ENCODE measurements around the gene PFDN1.
A peak's percentile ranks its signal among the peaks of the same experiment; 100 is the strongest.
"Not testable (repeated sequence)": the region's sequence is repeated elsewhere in the genome, so short reads cannot be mapped to it uniquely, and the experiment has no call there.

The PFDN1 gene, protein sequence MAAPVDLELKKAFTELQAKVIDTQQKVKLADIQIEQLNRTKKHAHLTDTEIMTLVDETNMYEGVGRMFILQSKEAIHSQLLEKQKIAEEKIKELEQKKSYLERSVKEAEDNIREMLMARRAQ

DNA sequence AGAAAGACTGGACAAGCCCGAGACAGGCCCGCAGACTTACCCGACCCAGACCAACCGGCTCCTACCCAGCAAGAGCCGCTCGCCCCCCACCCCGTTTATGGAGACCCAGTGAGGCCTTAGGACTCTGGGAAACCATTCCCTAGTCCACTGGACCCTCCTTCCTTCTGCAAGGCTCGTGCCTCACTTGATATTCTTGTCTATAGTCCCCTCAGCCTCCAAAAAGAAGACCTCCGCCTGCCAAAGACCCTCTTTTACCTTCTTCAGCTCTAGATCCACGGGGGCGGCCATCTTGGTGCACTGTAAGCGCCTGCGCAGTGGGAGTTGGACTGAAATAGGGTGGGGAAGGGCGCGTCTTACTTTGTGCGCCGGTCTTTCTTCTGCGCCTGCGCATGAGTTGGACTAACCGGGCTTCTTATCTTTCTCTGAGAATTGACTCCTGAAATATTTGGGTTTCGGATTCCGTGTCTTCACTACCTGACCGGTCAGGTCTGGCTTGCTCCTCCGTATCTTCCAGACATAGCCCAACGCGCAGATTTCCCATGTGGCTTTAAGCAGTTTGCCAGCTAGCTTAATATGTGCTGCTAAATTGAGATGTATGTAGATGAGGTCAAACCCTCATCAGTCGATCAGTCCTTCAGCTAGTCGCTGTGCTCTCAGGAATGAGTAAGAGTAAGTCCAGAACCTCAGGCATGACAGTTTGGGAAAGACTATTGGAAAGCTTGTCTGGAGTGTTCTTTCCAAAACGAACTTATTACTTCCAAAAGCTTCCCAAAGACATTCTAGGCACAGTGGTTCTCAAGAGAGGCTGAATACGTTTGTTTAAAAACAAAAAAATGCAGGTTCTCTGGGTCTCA is at the start of gene PFDN1:
TSS of gene PFDN1 (minus strand) at position 316 of the 854 bp plus-strand sequence. CDS start at position 288, 28 bp downstream.
- peak; percentile 79 for FAIRE-seq
- TF ChIP-seq POLR2A (IDR thresholded peaks at IDR 0.05; ENCODE audit: low read depth, low read length) = no peak; the same call in 1 of the 2 replicates
- peak; percentile 65 for DNase-seq (ENCODE audit: insufficient read length, low spot score)

GRCh38 chr5:140351609-140352334 is 48.9 kb upstream of the PFDN1 start:
- no peak for TF ChIP-seq POLR2A (IDR thresholded peaks at IDR 0.05; ENCODE audit: low read depth, low read length)
- FAIRE-seq (no peak), DNase-seq (ENCODE audit: insufficient read length, low spot score) (no peak)

GRCh38 chr5:140349244-140349643 is 46.3 kb upstream of the PFDN1 start:
- TF ChIP-seq POLR2A (IDR thresholded peaks at IDR 0.05; ENCODE audit: low read depth, low read length) = no peak
- no peak for FAIRE-seq
- DNase-seq (ENCODE audit: insufficient read length, low spot score) = no peak

DNA sequence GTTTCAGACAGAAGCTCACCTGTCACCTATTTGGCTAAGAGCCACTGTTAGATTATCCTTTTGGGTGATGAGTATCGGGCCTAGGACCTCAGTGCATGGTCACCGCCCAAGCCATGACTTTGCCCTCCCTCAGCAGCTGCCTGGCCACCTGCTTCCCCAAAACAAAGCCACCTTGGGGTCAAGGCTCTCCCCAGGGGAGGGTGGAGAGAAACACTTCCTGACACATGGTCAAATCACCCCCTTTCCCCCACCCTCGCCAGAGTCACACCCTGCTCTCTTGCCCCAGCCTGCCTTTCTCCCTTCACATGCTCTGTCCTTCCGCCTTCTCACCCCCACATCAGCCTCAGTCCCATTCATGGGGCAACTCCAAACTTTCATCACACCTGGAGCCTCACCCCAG is 45.2 kb upstream of the PFDN1 start:
- TF ChIP-seq POLR2A (IDR thresholded peaks at IDR 0.05; ENCODE audit: low read depth, low read length) = no peak
- FAIRE-seq = no peak
- no peak for DNase-seq (ENCODE audit: insufficient read length, low spot score)

- FAIRE-seq = no peak
- no peak for DNase-seq (ENCODE audit: insufficient read length, low spot score)
- no peak for TF ChIP-seq POLR2A (IDR thresholded peaks at IDR 0.05; ENCODE audit: low read depth, low read length)
These were observed 44.5 kb upstream of the PFDN1 start for GRCh38 chr5:140347360-140347759.

DNA sequence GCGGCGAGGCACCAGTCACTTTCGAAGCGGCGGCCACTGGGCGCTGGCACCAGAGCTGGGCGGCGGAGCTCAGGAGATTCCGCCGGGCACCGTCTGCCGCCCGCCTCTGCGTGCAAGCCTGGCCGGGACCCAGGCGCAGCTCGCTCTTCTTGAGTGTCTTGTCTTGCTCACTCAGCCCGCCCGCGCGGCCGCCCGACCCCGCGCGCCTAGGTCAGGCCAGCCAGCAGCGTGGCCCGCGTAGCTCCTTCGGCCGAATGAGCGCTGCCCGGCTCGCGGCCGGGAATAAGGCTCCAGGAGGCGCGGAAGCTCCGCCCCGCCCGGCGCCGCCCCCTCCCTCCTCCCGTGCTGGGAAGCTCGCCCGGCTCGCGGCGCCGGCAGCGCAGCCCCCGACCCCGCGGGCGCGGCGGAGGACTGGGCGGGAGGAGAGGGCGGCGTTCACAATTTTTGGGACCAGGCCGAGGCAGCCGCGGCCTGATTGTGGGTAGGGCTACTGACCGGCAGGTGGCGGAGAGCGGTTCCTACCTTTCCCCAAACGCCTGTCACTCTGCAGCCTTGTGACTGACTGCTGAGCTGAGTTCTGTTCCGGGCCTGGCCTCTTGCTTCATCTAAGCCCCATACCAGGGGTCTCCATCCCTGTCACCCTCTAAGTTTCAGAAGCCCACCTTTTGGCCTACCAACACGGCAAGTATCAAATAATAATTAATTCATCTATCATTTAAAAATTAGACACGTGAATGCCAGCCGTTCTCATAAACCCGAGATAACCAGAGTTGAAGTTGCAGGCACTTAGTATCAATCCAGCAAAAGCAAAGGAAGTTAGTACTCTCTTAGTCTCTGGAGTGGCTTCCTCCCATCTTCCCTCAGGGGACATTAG is 43.7 kb upstream of the PFDN1 start, which contains the start of gene HBEGF:
TSS of gene HBEGF (minus strand) at position 256 of the 874 bp plus-strand sequence. CDS start 275 bp downstream, outside the sequence.
- FAIRE-seq (no peak), DNase-seq (ENCODE audit: insufficient read length, low spot score) (peak; percentile 81)
- peak; percentile 99 for TF ChIP-seq POLR2A (IDR thresholded peaks at IDR 0.05; ENCODE audit: low read depth, low read length)

GRCh38 chr5:140345919-140346347 is 43.0 kb upstream of the PFDN1 start:
- no peak for TF ChIP-seq POLR2A (IDR thresholded peaks at IDR 0.05; ENCODE audit: low read depth, low read length)
- FAIRE-seq = no peak
- no peak for DNase-seq (ENCODE audit: insufficient read length, low spot score)

DNA sequence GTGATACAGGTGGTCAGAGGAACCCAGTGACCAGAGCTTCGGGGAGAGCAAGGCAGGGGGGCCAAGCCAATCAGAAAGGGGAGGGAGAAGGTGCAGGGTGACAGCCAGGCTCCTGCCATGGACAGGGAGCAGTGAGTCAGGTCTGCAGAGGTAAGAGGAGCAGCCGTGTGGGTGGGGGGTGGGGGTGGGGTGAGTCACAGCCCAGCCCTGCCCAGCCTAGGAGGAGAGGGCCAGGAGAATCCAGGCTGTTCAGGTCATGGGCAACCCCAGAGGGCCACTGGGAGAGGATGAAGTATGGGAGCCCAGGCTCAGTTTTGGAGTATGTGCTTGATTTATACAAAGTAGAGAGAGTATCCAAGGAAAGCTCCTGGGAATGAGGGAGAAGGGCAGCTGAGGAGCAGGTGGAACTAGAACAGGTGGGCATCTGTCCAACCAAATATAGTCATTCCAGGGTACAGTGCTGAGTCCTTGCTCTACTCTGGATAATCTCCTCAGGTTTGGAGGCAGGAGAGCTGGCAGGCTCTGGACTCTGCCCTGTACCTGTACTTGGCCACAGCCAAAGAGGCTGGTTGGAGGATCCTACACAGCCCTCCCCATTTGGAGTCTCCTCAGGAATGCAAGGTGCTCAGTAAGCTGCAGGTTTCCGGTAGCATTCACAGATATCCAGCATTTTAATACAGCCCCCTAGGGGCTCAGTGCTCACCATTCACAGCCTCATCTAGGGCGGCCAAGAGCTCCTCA is 42.0 kb upstream of the PFDN1 start:
- TF ChIP-seq POLR2A (IDR thresholded peaks at IDR 0.05; ENCODE audit: low read depth, low read length) = no peak
- DNase-seq (ENCODE audit: insufficient read length, low spot score) (peak; percentile 90), FAIRE-seq (no peak)

GRCh38 chr5:140343849-140344248 is 40.9 kb upstream of the PFDN1 start:
- DNase-seq (ENCODE audit: insufficient read length, low spot score); FAIRE-seq: not testable (repeated sequence)

- FAIRE-seq (no peak), DNase-seq (ENCODE audit: insufficient read length, low spot score) (no peak)
- TF ChIP-seq POLR2A (IDR thresholded peaks at IDR 0.05; ENCODE audit: low read depth, low read length) = no peak
These were observed 40.0 kb upstream of the PFDN1 start for GRCh38 chr5:140342896-140343295.

DNA sequence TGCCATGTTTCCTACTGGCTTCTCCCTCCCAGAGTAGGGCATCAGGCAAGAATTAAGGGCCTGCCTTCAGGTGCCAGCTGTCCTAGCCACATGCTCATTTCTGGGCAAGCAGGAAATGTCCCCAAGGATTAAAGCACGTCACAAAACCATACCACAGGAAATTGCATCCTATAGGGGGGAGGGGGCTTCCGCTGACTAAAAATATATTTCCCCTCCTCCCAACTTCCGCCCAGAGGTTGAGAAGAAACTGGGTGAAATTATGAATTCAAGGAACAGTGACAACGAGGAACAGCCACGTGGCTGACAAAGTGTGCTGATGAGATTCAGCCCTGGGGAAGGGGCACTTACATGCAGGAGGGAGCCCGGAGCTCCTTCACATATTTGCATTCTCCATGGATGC is 39.4 kb upstream of the PFDN1 start:
- TF ChIP-seq POLR2A (IDR thresholded peaks at IDR 0.05; ENCODE audit: low read depth, low read length) = no peak
- no peak for FAIRE-seq
- no peak for DNase-seq (ENCODE audit: insufficient read length, low spot score)

DNA sequence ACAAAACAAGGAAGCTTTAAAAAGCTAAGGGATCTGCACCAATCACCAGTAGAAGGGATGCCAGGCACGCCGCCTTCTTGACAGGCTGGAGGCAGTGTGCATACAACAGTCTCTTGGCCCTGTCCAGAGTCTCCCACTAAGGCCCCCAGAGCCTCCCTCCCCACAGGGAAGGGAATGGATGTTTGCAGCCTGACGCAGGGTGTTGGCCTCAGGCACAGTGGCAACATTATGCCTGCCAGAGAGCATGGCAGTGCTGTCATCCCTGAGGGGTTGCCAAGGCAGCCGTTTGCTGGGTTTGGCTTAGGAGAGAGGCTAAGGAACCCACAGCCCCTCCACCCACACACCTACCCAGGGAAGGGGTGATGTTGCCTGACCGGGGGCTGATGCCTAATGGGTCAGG is 38.7 kb upstream of the PFDN1 start:
- FAIRE-seq (no peak), DNase-seq (ENCODE audit: insufficient read length, low spot score) (no peak)
- TF ChIP-seq POLR2A (IDR thresholded peaks at IDR 0.05; ENCODE audit: low read depth, low read length) = no peak

DNA sequence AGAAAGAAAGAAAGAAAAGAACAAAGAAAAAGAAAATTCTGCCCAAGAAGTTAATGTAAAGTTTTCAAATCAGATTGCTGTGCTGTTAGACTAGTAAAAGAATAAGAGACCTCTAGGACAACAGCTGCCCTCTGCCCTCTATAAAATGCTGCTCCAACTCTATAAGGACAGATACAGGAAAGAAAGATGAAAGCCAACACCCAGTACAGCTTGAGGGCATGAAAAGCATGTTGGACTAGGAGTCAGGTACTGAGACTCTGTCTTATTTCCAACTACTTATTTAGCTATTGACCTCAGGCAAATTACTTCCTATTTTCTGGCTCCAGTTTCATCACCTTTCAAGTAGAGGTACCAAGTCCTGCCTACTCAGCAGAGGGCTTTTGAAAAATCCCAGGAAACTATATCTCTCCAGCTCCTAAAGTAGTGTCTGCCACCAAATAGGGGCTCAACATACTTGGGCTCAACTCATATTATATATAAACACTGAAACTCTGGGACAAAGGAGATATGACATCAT is 37.8 kb upstream of the PFDN1 start:
- no peak for TF ChIP-seq POLR2A (IDR thresholded peaks at IDR 0.05; ENCODE audit: low read depth, low read length)
- no peak for FAIRE-seq
- no peak for DNase-seq (ENCODE audit: insufficient read length, low spot score)

Data from H54 (cell line).